GM19240 (cell line): ENCODE data around the gene EVL.

Source experiments
- DNase-seq: peaks from one replicate; pipeline ENCODE4 v3.0.0; 2011; ENCODE audit warnings: low spot score; ENCODE audit not compliant: insufficient read length

Gene EVL

DNA sequence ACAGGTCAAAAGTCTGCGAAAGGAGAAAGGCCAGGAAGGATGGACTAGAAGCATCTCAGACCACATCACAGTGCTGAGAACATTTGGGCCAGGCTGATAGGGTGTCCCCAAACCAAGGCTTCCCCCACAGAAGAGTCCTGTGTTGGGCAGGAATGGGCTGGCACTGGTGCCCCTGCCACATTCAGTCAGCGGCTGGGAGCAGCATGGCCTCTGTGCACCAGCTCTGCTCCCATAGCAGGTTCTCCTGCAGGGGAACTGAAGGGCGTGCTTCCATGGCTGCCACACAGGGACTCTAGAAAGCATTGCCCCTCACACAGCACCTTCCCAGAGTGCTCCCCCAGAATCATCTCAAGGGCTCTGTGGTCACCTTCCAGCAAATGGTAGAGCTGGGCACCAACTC lies 17.5 kb downstream of the EVL start:
- DNase-seq, result no peak

DNA sequence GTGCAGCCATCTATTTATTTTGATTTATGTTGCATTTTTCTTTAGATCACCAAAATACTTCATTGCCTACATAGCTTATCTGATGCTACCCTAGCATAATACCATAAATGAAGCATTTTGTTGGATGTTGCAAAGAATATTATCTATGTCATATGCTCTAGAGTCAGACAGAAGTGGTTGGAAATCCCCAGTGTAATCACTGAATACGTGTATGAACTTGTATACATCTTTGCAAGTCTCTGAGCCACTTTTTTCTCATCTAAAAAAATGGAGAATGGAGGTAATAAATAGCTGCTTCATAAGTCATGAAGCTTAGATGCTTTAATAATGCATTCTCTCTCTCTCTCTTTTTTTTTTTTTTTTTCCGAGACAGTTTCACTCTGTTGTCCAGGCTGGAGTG lies 18.5 kb downstream of the EVL start:
- no peak for DNase-seq

DNA sequence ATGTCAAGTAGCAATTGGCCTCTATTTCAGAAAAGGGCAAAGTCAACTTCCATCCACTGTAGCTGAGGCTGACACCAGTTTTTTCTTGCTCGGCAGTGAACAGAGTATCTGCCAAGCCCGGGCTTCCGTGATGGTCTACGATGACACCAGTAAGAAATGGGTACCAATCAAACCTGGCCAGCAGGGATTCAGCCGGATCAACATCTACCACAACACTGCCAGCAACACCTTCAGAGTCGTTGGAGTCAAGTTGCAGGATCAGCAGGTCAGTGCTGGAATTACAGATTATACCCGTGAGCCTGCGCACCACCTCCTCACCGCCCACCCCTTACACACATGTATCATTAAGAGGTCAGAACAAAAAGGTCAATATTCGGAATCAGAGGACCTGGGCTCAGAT lies 19.4 kb downstream of the EVL start:
- no peak for DNase-seq

DNA sequence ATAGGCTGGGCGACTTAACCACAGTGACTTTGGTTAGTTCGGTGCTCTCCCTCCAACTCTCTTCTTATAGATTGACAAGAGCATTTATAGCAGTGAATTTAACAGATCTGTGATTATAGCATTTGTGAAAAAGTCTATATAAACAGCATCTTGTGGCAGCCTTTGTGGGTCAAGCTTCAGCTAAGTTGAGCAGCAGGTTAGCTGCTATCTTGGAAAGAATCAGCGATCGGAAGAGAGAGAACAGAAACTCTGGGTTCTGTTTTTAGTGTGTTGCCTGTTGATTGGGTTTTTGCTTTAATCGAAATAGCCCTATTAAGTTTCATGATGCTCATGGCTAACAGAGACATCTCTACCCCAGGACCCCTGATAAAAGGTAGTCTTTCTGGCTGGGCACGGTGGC lies 20.2 kb downstream of the EVL start:
- no peak for DNase-seq

DNA sequence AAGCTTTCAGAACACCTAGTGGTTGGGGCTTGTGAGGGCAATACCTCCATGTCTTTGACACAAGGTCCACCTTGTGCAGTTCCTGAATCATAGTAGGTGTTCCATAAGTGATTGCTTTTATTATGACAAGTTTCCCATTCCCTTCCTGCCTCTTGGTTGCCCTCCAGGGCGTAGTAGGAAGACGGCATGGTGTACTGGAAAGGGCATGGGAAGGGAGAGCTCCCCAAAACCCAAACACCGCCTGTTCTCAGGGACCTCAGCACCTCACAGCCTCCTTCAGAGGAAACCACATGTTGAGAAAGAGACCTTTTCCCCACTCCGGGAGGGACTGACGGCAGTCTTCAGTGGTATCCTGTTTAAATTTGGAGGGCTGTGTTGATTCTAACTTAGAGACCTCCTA lies 21.1 kb downstream of the EVL start:
- DNase-seq, result no peak

DNA sequence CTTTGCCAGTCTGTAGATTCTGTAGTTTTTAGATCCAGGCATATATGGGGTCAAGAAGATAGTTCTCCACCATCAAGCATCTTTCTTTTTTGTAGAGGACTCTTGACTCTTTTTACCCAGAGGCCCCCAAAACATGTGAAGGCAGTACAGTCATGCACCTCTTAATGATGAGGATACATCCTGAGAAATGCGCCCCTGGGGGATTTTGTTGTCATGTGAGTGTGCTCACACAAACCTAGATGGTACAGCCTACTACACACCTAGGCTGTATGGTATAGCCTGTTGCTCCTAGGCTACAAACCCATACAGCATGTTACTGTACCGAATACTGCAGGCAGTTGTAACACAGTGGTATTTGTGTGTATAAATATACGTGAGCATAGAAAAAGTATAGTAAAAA lies 23.0 kb downstream of the EVL start:
- DNase-seq, result no peak

DNA sequence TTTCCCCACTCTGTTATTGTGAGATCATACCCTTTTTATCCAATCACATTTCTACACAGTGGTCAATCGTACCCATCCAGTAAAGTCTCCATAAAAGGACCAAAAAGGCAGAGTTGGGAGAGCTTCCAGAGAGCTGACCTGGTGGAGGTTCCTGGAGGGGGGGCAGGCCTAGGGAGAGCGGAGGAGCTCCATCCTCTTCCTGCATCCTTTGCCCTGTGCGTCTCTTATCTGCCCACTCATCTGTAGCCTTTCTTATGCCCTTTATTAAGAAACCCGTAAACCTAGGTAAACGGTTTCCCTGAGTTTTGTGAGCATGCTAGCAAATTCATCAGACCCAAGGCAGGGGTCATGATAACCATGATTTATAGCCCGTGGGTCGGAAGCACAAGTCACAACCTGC lies 26.2 kb downstream of the EVL start:
- DNase-seq, result no peak

DNA sequence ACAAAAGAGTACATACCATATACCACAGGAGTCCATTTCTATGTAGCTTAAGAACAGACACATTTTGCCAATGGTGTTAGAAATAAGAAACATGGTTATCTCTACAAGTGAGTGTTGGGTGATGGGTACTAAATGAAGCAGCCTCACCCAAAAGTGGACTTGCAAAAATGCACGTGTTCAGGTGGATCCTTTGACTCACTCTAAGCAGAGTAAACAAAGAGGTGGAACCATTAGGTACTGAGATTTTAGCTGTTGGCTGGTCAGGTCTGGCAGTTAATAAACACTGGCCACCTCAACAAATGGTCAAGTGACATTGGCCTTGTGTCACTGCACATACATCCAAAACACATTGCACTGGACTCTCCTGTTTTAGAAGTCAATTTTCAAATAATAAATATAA lies 27.6 kb downstream of the EVL start:
- DNase-seq, result no peak

DNA sequence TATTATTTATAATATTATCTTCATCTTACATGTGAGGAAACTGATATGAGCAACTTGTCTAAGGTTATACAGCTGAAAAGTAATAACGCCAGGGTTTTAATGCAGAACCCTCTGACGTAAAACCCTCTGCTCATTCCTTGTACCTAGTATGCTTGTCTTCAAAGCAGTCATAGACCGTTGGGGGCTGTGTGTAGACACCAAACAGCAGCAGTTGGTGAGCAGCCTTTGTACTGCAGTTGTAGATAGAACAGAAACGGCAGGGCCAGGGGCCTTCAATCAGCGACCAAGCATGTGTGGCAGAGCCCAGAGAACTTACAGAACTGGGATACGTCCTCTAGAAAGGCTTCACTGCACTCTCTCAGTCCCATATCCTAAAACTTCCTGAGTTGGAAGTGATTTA lies 28.1 kb downstream of the EVL start:
- no peak for DNase-seq

DNA sequence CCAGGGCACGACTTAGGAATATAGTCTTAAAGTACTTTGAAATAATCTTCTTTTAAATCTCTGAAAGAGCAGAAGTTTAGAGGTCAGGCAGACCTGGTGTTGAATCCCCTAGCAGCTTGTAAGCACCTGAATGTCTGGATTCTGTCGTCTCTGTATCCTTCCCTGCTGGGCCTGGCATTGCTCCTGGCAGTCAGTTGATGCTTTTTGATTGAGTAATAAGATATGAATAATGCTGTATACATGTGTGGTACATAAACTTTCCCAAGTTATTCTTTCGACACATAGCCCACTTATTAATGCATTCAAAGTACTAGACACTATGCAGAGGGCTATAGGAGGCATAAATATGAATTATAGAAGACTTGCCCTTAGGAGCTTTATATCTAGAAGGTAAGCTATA lies 31.4 kb downstream of the EVL start:
- no peak for DNase-seq

DNA sequence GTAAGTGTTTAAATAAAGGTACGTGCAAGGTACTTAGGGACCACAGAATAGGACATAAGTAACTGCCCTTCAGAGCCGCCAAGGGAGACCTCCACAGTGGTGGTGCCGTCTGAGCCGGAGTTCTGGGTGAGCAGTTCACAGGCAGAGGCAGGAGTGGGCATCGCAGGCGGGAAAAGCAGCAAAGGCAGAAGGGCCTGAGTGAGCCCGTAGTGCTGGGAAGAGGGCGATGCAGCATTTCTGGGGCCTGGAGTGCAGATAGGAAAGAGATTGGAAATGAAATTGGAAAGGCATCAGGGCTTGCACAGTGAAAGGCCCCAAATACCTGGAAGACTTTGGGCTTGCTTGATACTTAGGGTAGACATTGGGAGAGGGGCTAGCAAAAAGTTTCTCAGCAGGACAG lies 32.9 kb downstream of the EVL start:
- DNase-seq, result no peak

DNA sequence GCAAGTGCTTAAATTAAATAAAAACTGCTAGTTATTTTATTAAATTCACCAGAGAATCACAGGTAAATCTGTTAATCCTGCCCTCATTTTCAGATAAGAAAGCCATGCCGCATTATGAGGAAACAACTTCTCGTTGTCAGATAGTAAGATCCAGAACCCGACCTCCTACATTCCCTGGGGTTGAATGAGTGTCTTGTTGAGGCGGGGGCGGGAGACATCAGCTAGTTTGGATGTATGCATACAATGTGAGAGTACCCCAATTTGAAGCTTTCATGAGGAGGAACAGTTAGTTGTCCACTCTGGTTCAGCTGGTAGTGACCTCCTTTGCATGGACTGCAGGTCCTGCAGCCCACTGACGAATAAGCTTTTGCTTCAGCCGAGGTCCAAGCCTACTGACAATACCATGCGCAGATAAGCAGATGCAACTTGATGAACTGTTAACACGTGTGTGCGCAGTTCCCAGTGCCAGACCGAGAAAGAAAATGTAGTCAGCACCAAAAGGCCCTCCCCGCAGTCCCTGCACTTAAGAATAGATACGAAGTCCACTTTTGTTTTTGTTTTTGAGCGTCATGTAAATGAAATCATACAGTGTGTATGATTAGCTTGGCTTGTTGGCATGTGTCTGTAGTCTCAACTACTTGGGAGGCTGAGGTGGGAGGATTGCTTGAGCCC lies 34.9 kb downstream of the EVL start:
- no peak for DNase-seq

DNA sequence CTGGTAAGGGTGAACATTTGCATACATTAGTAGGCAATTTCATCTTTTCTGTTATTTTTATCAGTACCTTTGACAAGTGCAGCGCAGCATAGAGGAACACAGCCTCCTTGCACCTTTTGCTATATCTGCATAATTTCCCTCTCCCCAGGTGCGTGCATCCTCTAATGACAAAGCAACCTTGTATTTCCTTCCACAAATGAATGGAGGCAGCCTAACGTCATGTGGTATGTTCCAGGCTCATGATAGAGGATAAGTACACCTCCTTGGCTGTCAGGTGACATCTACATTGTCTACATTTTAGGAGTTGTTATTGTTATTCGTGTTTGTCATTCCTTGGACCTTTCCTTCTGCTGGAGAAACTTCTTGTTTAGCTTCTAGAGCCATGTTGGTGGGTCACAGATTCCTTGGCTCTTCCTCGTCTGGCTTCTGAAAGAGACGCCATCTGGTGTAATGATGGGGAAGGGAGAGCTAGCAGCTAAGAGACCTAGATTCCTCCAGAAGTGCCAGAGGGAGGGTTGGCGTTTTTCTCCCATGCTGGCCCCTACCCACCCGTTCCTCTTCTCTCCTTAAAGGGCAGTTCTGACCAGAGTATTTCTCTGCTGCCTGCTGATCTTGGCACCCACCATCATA lies 37.0 kb downstream of the EVL start:
- DNase-seq, result no peak

DNA sequence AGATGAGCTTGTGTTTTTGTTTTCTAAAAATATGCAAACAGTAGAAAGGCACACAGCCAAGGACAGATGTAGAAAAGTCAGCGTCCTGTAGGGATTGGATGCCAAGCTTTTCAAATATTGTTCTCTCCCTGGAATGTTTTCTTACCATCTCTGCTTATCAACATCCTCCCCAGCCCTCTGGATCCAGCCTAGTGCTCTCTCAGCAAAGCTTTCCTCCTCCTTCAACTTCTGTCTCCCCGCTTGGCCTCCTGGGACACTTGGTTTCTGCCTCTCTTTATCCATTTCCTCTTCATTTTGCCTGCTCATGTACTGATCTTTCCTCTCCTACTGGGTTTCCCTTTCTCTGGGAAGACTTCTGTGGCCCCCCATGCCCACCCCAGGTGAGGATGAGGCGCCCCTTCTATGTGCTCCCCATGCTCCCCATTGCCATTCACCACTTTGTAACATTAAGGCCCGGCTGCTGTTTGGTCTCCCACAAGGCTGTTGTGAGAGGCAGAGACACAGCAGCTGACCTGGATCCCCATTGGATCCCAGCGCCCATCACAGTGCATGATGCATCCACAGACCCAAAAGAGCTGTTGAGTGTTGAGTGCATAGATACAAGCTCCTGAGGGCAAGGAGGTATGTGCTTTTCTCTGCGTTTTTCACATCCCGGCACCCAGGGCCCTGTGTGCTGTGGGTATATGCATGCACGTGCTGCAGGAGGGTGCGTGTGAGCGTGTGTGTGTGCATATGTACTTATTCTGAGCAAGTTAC lies 38.2 kb downstream of the EVL start:
- DNase-seq, result no peak

DNA sequence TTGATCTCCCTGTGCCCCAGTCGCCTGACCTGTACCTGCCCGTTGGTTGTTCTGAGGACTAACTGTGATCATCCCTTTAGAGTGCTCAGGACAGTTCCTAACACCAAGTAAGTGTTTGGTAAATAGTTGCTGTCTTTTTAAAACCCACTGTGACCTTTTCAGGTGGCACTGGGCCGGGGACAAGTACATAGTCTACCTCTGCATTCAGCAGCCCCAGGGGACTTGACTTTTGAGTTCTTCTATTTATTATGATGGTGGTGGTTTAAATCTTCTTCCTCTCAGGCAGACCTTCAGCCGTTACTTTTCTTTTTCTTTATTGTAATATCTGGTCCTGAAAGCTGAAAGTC lies 38.8 kb downstream of the EVL start:
- no peak for DNase-seq

DNA sequence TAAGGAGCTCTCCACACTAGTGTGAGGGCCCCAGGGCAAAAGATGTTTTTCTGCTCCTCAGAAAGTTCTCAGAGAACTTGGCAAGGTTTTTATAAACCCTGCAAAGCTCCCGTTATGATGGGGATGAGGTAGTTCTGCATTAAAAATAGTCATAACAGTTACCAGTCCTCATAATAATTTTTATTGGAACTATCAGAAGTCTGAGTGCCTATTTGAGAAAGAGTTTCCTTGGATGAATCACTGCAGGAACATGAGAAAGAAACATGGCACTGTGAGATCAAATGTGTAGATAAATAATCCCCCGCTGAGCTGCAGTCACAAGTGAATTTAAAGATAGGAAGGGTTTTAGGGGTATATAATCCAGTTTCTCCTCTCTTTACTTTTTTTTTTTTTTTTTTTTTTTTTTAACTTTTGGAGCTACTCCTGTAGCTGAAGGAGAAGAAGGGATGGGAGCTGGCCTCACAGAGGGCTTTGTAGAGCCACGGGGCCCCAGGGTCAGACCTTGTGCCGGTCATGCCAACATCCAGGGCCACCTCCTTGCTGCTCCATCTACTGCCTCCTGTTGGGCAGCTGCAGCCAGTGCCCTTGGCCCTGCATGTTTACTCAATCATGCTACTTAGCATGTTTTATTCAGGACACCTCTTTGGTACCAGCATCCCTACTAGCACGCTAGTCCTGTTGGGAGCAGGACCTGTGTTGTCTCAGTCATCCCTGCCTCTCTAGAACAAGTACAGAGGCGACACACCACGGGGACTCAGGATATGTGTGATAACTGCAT lies 39.5 kb downstream of the EVL start:
- DNase-seq, result no peak

DNA sequence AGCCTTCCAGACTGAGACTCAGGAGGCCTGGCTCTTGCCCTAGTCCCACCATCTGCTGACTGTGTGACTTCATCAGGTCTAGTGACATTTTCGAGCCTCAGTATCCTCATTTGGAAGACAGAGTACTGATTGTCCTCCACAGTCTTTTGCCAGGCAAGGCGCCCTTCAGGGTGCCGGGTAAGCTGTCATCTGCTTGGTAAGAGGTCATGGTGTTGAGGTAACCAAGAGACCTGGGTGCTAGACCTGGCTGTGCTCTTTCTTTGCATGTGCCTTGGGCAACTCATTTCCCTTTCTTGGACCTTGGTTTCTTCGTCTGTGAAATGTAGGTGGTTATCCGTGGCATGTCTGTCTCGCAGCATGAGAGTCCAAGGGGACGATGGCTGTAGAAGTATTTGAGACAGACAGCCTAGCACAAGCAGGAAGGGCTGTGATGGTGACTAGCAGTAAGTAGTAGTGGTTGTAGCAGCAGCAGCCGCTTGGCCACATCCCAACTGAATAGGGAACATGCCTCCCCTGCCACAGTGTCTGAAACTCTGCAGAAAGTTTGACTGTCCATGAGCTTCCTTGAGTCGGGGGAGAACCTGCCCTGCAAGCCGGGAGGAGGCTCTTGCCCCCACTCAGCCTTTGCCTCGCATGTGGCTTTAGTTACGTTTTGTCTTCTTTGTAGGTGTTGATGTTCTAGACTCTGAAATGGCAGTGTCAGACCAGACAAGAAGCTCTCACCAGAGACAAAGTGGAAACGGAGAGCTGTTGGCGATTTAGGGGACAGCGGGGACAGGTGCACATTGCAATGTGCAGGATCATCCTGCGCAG lies 40.3 kb downstream of the EVL start:
- DNase-seq, result no peak

DNA sequence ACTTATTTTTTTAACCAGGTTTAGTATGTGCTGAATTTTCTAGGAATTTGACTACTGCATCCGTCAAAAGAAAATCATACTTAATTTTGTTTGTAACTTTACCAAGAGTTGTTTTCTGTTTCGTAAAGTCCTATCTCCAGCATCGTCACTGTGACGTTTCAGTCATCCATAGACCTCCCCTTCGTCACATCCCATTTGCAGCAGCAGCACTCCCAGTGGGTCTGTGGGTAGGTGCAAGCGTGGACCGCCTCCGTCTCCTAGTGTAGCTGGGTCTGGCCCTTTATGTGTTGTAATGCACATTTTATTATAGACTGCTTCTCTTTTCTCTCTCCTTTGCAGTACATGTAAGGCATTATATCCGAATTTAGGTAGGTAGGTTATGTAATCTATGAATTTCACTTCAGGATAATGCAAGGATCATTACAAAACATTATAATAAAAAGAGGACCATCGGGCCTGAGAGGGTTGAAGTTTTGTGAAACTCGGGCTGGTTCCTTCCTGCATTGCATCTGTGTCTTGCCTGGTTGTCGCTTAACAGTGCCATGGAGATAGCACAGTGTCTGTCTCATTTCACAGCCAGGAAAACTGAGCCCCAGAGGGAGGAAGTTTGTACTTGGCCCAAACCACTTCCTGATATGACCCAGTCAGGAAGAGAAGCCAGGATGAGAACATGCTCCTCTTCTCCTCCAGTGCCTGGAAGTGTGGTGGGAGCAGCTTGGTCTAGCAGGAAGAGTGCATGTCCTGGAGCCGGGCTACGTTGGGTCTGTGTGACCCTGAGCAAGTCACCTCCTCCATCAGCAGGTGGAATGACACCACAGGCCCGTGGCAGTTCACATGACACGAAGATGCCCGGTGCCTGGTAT lies 41.3 kb downstream of the EVL start:
- DNase-seq, result no peak

DNA sequence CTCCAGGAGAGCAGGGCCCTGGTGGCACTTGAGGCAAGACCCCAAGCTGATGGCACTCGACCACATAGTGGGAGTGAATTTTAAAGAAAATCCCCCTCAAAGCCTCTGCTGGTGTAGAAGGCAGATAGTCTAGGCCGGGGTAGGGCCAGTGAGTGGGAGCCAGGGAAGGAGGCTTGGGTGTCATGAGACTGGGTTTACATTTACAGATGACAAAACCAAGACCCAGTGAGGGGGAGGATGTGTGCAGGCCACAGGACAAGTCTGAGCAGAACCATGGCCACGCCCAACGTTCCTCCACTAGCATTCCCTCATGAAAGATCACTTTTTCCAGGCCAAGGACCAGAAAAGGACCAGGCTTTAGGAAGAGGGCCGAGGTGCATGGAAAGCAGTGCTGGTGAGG lies 42.0 kb downstream of the EVL start:
- DNase-seq, result no peak

DNA sequence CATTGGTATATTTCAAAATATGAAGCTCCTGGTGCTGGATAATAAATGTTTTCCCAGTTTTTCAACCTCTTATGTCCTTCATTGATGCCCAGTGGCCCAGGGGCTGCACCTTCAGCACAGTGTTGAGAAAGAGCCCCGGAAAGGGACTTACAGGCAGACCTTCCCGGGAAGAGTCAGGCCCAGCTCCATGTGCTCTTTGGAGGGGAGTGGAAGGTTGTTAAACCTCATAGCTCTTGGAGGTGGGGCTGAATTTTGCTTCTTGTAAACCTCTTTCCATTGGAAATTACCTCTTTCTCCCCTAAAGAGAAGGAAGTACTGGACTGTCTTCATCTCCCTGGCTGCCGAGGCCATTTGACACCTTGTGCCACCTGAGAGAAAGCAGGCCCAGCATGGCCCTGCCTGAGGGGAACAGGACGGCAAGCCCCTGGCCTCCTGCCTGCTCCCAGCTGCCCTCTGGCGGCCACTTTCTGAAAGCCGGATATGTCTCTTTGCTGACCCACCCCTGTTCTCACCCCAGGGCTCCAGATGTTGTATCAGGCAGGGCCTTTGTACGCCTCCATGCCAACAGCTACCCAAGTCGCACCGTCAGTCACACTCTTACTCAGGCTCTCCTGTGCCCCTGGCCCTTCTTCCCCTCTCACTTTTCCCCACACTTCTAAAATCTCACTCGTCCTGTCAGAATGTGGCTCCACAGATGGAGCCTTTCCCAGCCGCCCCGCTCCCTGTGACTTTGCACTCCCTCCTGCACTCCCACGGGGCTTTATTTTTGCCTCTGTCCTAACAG lies 43.0 kb downstream of the EVL start:
- DNase-seq, result peak; percentile 89
